Karpas-422 (cell line): ENCODE data around the gene ADAMTSL3. TPM values are rescaled to one million over a fixed set of nuclear protein-coding genes. Genes with fewer than 3 reads are reported as not detected.

ENCODE experiments used
- DNase-seq: peaks from one replicate; pipeline ENCODE4 v3.0.0-alpha.2; 2015
- H2AFZ ChIP-seq: fragments of 200-600 bp; sonication (generic); 2 replicates; pipeline ENCODE4 v1.6.1; 2014; ENCODE audit warnings: antibody characterized with exemption, low read length, mixed read lengths
- H3K27ac ChIP-seq: fragments of 200-600 bp; sonication (generic); 2 replicates; pipeline ENCODE4 v1.5.1; 2014; ENCODE audit warnings: mild to moderate bottlenecking, low read length, moderate library complexity
- H3K27me3 ChIP-seq: fragments of 200-600 bp; sonication (generic); 2 replicates; pipeline ENCODE4 v1.6.1; 2014; ENCODE audit warnings: low read length, mixed read lengths
- H3K36me3 ChIP-seq: fragments of 200-600 bp; sonication (generic); 2 replicates; pipeline ENCODE4 v1.6.1; 2014; ENCODE audit warnings: low read length, mixed read lengths; ENCODE audit not compliant: insufficient read depth
- H3K4me1 ChIP-seq: fragments of 200-600 bp; sonication (generic); 2 replicates; pipeline ENCODE4 v1.6.1; 2014; ENCODE audit warnings: mild to moderate bottlenecking, low read length, mixed read lengths
- H3K4me2 ChIP-seq: fragments of 200-600 bp; sonication (generic); 2 replicates; pipeline ENCODE4 v1.6.1; 2014; ENCODE audit warnings: low read length, low read depth, mild to moderate bottlenecking; ENCODE audit not compliant: poor library complexity, severe bottlenecking
- H3K4me3 ChIP-seq: fragments of 200-600 bp; sonication (generic); 2 replicates; pipeline ENCODE4 v1.5.1; 2014; ENCODE audit warnings: mild to moderate bottlenecking, antibody characterized with exemption, low read length, mixed read lengths
- H3K79me2 ChIP-seq: fragments of 200-600 bp; sonication (generic); 2 replicates; pipeline ENCODE4 v1.6.1; 2014; ENCODE audit warnings: mild to moderate bottlenecking, low read length, mixed read lengths
- H3K9ac ChIP-seq: fragments of 200-600 bp; sonication (generic); 2 replicates; pipeline ENCODE4 v1.6.0; 2014; ENCODE audit warnings: low read length
- H3K9me2 ChIP-seq: fragments of 200-600 bp; sonication (generic), shearing (Covaris generic); replicated peaks from 2 replicates; pipeline ENCODE4 v1.6.0; 2014; ENCODE audit warnings: mild to moderate bottlenecking, low read length, moderate library complexity; ENCODE audit not compliant: insufficient read depth
- H3K9me3 ChIP-seq: fragments of 300-700, 200-600 bp; sonication (generic); 2 replicates; pipeline ENCODE4 v1.6.1; 2014; ENCODE audit warnings: low read length, mixed read lengths
- H4K20me1 ChIP-seq: fragments of 200-600 bp; sonication (generic); 2 replicates; pipeline ENCODE4 v1.6.1; 2014; ENCODE audit warnings: mild to moderate bottlenecking, antibody characterized with exemption, low read length, low read depth; ENCODE audit not compliant: insufficient read depth
- total RNA-seq: library from RNA; depleted of rRNA; stranded (reverse); fragments of >200 nt; shearing (Covaris generic); gene quantifications from 2 replicates; pipeline ENCODE4 v1.2.3, GENCODE V29; 2014; ENCODE audit warnings: low replicate concordance

ADAMTSL3 gene
- total RNA-seq, 1 experiment from 2014 or later: not detected

DNA sequence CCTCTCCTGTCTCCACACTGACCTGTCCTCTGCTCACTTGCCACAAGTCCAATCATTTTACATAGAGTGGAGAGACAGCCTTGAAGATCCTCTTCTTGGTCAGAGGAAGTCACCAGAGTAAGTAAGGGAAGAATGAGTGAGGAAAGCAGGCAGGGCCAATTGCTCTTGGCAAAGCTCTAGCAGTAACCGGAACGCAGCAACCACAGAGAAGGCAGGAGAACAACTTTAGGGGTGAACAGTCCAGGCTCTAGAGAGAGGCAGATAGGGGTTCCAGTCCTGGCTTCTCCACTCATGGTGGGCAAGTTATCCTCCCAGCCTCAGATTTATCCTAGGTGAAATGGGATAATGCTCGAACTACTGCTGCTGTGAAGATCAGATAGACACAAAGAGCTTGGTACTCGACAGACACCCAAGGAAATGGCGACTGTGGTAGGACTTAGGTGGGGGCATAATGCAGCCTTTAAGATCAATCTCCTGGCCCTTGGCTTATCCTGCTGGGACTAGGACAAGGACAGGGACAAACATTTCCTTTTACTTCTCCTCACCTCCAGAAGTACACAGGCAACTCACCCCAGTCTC, 1.2 kb upstream of the ADAMTSL3 start:
- H3K79me2 ChIP-seq: no peaks in the 10 kb centered on the region
- no peak for DNase-seq

GRCh38 chr15:83653288-83653638, 660 bp upstream of the ADAMTSL3 start:
- Histone ChIP-seq H4K20me1 (no peaks in the 10 kb centered on the region), H3K27me3 (no peaks in the 10 kb centered on the region), H3K4me2 (no peak overlapping the region), H3K9me2 (no peaks in the 10 kb centered on the region), H3K79me2 (no peaks in the 10 kb centered on the region), H3K9ac (no peak overlapping the region), H3K27ac (no peak overlapping the region), H3K4me3 (no peak overlapping the region), H2AFZ (no peak overlapping the region), H3K36me3 (no peaks in the 10 kb centered on the region), H3K9me3 (no peaks in the 10 kb centered on the region; the same call in 1 of the 2 replicates), H3K4me1 (no peaks in the 10 kb centered on the region)
- no peak for DNase-seq

More for the DNA sequence above, 1.2 kb upstream of the ADAMTSL3 start:
- H3K4me3 ChIP-seq: no peak overlapping the region
- H3K27ac ChIP-seq: no peak overlapping the region
- H3K9me2 ChIP-seq: no peaks in the 10 kb centered on the region
- no peak overlapping the region for H3K4me2 ChIP-seq
- no peaks in the 10 kb centered on the region; the same call in 1 of the 2 replicates for H3K9me3 ChIP-seq
- H3K4me1 ChIP-seq: no peaks in the 10 kb centered on the region
- no peaks in the 10 kb centered on the region for H3K27me3 ChIP-seq
- no peaks in the 10 kb centered on the region for H3K36me3 ChIP-seq
- H3K9ac ChIP-seq: no peak overlapping the region
- H2AFZ ChIP-seq: no peak overlapping the region
- H4K20me1 ChIP-seq: no peaks in the 10 kb centered on the region

- no peak overlapping the region for H3K27ac ChIP-seq
- H3K4me2 ChIP-seq: no peak overlapping the region
- no peaks in the 10 kb centered on the region for H3K36me3 ChIP-seq
- no peaks in the 10 kb centered on the region; the same call in 1 of the 2 replicates for H3K9me3 ChIP-seq
- H4K20me1 ChIP-seq: no peaks in the 10 kb centered on the region
- H3K9me2 ChIP-seq: no peaks in the 10 kb centered on the region
- no peak for DNase-seq
- H2AFZ ChIP-seq: no peak overlapping the region
- H3K9ac ChIP-seq: no peak overlapping the region
- no peak overlapping the region for H3K4me3 ChIP-seq
- H3K79me2 ChIP-seq: no peaks in the 10 kb centered on the region
- no peaks in the 10 kb centered on the region for H3K27me3 ChIP-seq
- no peaks in the 10 kb centered on the region for H3K4me1 ChIP-seq
Measured at GRCh38 chr15:83654379-83655236, 685 bp downstream of the ADAMTSL3 start.

DNA sequence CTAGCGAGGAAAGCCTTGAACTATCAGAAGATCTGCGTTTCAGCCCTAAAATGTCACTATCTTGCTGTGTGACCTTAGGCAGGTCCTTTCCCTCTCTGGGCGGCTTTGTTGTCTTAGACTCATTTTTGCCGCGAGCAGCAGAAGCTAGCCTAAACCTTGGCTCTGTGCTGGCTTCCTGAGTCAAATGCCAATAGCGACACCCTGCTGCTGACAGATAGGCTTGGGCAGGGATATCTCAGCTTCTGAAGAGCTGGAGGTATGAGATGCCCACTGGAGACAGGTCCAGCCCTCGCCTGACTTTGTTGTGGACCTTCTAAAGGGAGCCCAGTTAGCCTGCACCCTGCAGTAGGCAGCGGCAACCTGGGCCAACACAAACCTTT, 1.3 kb downstream of the ADAMTSL3 start:
- Histone ChIP-seq H3K9ac (no peak overlapping the region), H3K27me3 (no peaks in the 10 kb centered on the region), H2AFZ (no peak overlapping the region), H3K9me3 (no peaks in the 10 kb centered on the region; the same call in 1 of the 2 replicates), H3K9me2 (no peaks in the 10 kb centered on the region), H3K4me1 (no peaks in the 10 kb centered on the region), H3K36me3 (no peaks in the 10 kb centered on the region), H3K4me3 (no peak overlapping the region), H3K27ac (no peak overlapping the region), H3K79me2 (no peaks in the 10 kb centered on the region), H3K4me2 (no peak overlapping the region), H4K20me1 (no peaks in the 10 kb centered on the region)
- no peak for DNase-seq

GRCh38 chr15:83656192-83656591, 2.3 kb downstream of the ADAMTSL3 start:
- H3K4me2 ChIP-seq: no peak overlapping the region

DNA sequence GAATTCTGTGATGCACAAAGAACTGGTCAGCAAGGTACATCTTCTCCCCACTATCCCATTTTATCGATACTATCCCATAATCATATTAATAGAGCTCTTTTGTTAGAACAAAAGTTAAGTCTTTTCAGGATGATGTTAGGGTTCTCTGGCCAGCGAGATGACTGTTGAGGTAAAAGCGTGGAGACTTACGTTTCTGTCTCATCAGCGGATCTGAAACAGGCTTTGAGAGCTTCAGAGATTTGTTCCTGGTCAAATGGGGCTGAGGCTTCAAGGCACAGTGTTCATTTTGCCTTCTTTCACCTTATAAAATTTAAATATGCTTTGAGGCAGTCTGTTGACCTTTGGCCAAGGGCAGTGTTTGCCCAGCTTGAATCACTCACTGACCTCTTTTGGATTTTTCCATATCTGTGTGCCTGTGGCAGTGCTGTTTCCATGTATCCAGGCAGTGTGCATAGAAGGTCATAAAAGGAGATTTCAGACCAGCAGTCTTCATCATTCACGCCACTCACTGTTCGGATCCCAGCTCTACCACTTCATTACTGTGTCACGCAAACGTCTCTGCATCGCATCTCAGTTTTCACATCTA, 3.1 kb downstream of the ADAMTSL3 start:
- H3K4me2 ChIP-seq: no peak overlapping the region
- no peak overlapping the region for H3K4me3 ChIP-seq
- no peaks in the 10 kb centered on the region for H4K20me1 ChIP-seq

More at GRCh38 chr15:83656192-83656591, 2.3 kb downstream of the ADAMTSL3 start:
- no peaks in the 10 kb centered on the region; the same call in 1 of the 2 replicates for H3K9me3 ChIP-seq
- no peak overlapping the region for H3K4me3 ChIP-seq
- H4K20me1 ChIP-seq: no peaks in the 10 kb centered on the region
- H3K4me1 ChIP-seq: no peaks in the 10 kb centered on the region
- no peak overlapping the region for H3K9ac ChIP-seq
- no peaks in the 10 kb centered on the region for H3K36me3 ChIP-seq
- no peaks in the 10 kb centered on the region for H3K79me2 ChIP-seq
- no peak overlapping the region for H2AFZ ChIP-seq
- H3K27me3 ChIP-seq: no peaks in the 10 kb centered on the region
- DNase-seq: no peak
- H3K9me2 ChIP-seq: no peaks in the 10 kb centered on the region
- no peak overlapping the region for H3K27ac ChIP-seq

DNA sequence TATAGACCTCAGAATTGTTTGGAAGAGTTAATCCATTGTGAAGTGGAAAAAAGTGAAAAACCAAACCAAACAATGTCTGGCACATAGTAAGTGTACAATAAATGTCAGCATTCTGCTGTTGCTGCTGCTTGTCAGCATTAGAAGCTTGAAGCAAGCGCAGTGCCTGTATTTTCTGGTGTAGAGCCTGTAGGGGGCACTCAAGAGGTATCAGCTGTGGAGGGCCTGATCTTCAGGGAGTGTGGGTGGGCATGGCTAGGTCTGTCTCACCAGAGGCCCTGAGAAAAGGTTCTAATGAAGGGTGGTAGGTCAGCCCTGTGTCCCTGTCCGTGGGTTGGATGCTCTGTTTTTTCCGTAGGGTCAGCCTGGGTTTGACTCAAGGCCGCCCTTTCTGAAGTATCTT, 3.6 kb downstream of the ADAMTSL3 start:
- H4K20me1 ChIP-seq: no peaks in the 10 kb centered on the region
- H3K9me2 ChIP-seq: no peaks in the 10 kb centered on the region
- H3K27ac ChIP-seq: no peak overlapping the region
- no peaks in the 10 kb centered on the region; the same call in 1 of the 2 replicates for H3K9me3 ChIP-seq
- H3K36me3 ChIP-seq: no peaks in the 10 kb centered on the region
- H3K4me1 ChIP-seq: no peaks in the 10 kb centered on the region
- no peaks in the 10 kb centered on the region for H3K27me3 ChIP-seq
- H3K9ac ChIP-seq: no peak overlapping the region
- H3K79me2 ChIP-seq: no peaks in the 10 kb centered on the region
- DNase-seq: peak; percentile 57
- no peak overlapping the region for H2AFZ ChIP-seq
- no peak overlapping the region for H3K4me3 ChIP-seq
- H3K4me2 ChIP-seq: no peak overlapping the region

More for the DNA sequence above, 3.1 kb downstream of the ADAMTSL3 start:
- Histone ChIP-seq H3K79me2 (no peaks in the 10 kb centered on the region), H3K9me3 (no peaks in the 10 kb centered on the region; the same call in 1 of the 2 replicates), H3K36me3 (no peaks in the 10 kb centered on the region), H3K9me2 (no peaks in the 10 kb centered on the region), H3K4me1 (no peaks in the 10 kb centered on the region), H3K9ac (no peak overlapping the region), H3K27ac (no peak overlapping the region), H3K27me3 (no peaks in the 10 kb centered on the region), H2AFZ (no peak overlapping the region)
- no peak for DNase-seq
